BJ (cell line): Measurements from ENCODE around the gene OR51V1. TPM values are rescaled to one million over a fixed set of nuclear protein-coding genes. Genes with fewer than 3 reads are reported as not detected.

Experiments
- CTCF ChIA-PET: fragments of 350-600 bp; formaldehyde crosslinking; extraction: SDS; loops from one replicate; lab custom pipeline; 2021; ENCODE audit warnings: antibody characterized with exemption, inconsistent platforms; lab: Yijun Ruan, JAX
- POLR2A ChIA-PET: fragments of 300-600 bp; sonication (Branson Sonifier 250); formaldehyde crosslinking; extraction: SDS; loops from one replicate; lab custom pipeline; 2021; ENCODE audit warnings: antibody characterized with exemption; lab: Charles Lee
- DNase-seq: peaks from one replicate; pipeline ENCODE4 v3.0.0-alpha.2; 2011; ENCODE audit warnings: low read depth
- H3K27me3 ChIP-seq: 2 replicates; pipeline ENCODE4 v1.6.0; 2011; ENCODE audit warnings: low read length; ENCODE audit not compliant: control insufficient read depth, insufficient read depth
- H3K36me3 ChIP-seq: 2 replicates; pipeline ENCODE4 v1.5.1; 2011; ENCODE audit warnings: low read length; ENCODE audit not compliant: control insufficient read depth, insufficient read depth
- H3K4me3 ChIP-seq: 2 replicates; pipeline ENCODE4 v1.5.1; 2011; ENCODE audit warnings: low read depth, mild to moderate bottlenecking, control low read depth, low read length
- polyA plus RNA-seq: library from polyadenylated mRNA; depleted of rRNA; stranded (reverse); fragments of >200 nt; gene quantifications from 2 replicates; pipeline ENCODE4 v1.2.3, GENCODE V29; 2011; rRNA removed
- TF ChIP-seq, protein P1 (sequence below): IDR thresholded peaks from 2 replicates; pipeline ENCODE4 v1.5.1; 2011; ENCODE audit warnings: low read depth, mild to moderate bottlenecking, control low read depth, inconsistent platforms, low read length, moderate library complexity; ENCODE audit not compliant: insufficient read depth

OR51V1 gene
- polyA plus RNA-seq, 1 experiment, result not detected

DNA sequence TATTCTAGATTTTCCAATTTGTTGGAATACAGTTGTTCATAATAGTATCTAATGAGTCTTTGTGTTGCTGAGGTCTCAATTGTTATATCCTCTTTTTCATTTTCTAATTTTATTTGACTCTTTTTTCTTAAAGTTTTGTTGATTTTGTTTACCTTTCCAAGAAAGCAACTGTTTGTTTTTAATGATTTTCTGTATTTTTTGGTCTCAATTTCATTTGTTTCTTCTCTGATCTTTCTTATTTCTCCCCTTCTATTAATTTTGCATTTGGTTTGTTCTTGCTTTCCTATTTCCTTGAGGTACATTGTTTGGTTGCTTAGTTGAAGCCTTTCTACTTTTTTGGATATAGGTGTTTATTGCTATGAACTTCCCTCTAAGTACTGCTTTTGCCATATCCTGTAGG lies 40.7 kb downstream of the OR51V1 start:
- POLR2A ChIA-PET, result no interaction called here
- TF ChIP-seq, protein P1, sequence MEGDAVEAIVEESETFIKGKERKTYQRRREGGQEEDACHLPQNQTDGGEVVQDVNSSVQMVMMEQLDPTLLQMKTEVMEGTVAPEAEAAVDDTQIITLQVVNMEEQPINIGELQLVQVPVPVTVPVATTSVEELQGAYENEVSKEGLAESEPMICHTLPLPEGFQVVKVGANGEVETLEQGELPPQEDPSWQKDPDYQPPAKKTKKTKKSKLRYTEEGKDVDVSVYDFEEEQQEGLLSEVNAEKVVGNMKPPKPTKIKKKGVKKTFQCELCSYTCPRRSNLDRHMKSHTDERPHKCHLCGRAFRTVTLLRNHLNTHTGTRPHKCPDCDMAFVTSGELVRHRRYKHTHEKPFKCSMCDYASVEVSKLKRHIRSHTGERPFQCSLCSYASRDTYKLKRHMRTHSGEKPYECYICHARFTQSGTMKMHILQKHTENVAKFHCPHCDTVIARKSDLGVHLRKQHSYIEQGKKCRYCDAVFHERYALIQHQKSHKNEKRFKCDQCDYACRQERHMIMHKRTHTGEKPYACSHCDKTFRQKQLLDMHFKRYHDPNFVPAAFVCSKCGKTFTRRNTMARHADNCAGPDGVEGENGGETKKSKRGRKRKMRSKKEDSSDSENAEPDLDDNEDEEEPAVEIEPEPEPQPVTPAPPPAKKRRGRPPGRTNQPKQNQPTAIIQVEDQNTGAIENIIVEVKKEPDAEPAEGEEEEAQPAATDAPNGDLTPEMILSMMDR, result no peak
- DNase-seq, result no peak
- no peaks in the 10 kb centered on the region for H3K36me3 ChIP-seq
- H3K4me3 ChIP-seq, result no peak overlapping the region
- CTCF ChIA-PET, result no interaction called here
- no peaks in the 10 kb centered on the region for H3K27me3 ChIP-seq

DNA sequence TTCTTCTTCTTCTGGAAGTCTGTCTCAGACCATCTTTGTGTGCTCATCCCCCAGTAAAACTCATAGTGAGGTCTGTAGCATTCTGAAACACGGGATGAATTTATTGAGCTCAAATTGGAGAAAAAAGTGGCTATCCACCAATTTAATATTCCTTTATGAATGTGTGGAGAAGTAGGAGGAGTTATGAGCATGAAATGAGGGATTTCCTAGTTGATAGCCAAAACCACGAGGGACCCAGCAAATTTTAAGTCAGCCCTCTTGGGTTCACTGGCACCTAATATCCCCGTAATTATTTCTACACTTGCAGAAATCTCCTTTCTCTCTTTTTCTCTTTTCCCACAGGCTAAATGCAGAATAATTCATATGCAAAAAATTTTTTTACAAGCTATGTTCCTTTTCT lies 45.8 kb downstream of the OR51V1 start, which contains the start of gene OR52A1:
Gene OR52A1 (minus strand): TSS at position 101 of the 400 bp plus-strand sequence. CDS start 2,388 bp downstream, outside the sequence.
- ChIA-PET POLR2A (no interaction called here), CTCF (no interaction called here)
- Histone ChIP-seq H3K27me3 (no peaks in the 10 kb centered on the region), H3K36me3 (no peaks in the 10 kb centered on the region), H3K4me3 (no peak within 1 kb of the TSS)
- TF ChIP-seq, protein P1, result no peak
- DNase-seq, result no peak

DNA sequence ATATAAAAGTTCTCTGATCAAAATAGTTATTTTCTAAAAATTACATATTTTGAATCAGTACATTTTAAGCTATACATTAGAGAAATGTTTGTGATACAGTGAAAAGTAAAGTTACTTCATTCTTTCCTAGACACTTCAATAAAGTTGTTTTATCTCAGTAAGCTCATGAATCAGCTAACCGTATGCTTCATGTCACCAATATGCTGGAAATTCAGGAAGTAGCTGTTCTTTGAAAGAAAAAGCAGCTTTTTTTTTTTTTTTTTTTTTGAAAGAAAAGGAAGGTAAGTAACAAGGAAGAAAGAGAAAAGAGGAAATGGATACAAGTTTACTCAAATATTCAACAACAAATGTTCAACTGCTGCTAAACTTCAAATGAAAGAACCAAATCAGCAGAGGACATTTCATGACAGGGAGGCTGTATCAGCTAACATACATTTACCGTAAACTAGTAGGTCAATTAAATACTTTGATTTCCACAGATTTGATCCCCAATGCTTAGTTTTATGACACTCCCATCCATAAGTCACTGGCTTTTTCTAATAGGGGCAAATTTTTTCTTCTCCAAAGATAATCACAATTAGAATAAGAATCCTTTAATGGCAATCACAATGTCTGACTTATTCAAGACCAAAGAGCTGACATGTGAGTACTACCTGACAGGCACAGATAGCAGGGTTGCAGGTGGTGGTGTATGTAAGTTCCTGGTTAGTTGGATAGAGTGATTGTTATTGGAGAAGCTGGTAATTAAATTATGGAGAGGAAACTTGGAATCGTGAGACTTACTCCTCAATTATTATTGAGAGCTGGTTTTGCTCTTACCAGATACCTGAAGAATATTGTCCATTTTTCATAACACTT lies 46.7 kb downstream of the OR51V1 start:
- Histone ChIP-seq H3K36me3 (no peaks in the 10 kb centered on the region), H3K27me3 (no peaks in the 10 kb centered on the region), H3K4me3 (no peak overlapping the region)
- POLR2A ChIA-PET, result no interaction called here
- TF ChIP-seq, protein P1, result no peak
- no peak for DNase-seq
- CTCF ChIA-PET, result interaction anchor here (0.6 to 0.7 kb wide), 2 partner anchors 18 to 22 kb away, joined by 3 to 5 read pairs; no protein-coding TSS in a partner anchor

DNA sequence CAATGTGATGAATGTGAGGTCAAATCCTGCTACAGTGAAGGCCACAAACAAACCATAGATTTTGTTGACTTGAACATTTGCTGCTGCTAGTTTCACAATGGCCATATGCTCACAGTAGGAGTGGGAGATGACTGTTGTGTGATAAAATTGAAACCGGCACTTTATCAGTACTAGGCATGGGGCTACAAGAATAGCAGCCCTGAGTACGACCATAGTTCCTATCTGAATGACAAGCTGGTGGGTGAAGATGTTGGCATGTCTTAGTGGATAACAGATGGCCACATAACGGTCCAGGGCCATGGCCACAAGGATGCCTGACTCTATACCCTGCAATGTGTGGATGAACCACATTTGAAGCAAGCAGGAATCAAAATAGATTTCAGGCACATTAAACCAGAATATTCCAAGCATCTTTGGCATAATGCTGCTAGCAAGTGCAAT lies 48.7 kb downstream of the OR51V1 start:
- TF ChIP-seq, protein P1, result no peak
- CTCF ChIA-PET, result no interaction called here
- no peak overlapping the region for H3K4me3 ChIP-seq
- H3K27me3 ChIP-seq, result no peaks in the 10 kb centered on the region
- H3K36me3 ChIP-seq, result no peaks in the 10 kb centered on the region
- no peak for DNase-seq
- POLR2A ChIA-PET, result no interaction called here

Other genes starting within 250 kb of the OR51V1 start
- not detected in 2 replicates for gene OR51A2, start 245.0 kb downstream of the OR51V1 start, polyA plus RNA-seq
- not detected in 2 replicates for gene OR51L1, start 205.8 kb downstream of the OR51V1 start, polyA plus RNA-seq
- gene OR52J3, start 154.2 kb downstream of the OR51V1 start, polyA plus RNA-seq, result not detected in 2 replicates
- gene OR52E2, start 141.1 kb downstream of the OR51V1 start, polyA plus RNA-seq, result not detected in 2 replicates
- gene OR52E1, start 131.1 kb downstream of the OR51V1 start, polyA plus RNA-seq, result not detected in 2 replicates
- gene OR52A5, start 62.3 kb downstream of the OR51V1 start, polyA plus RNA-seq, result not detected in 2 replicates
- gene OR52A1, start 45.9 kb downstream of the OR51V1 start, polyA plus RNA-seq, result not detected in 2 replicates
- gene HBB, start 26.4 kb upstream of the OR51V1 start, polyA plus RNA-seq, result not detected in 2 replicates
- 0.56 and 1.0 TPM in 2 replicates for gene HBD, start 33.8 kb upstream of the OR51V1 start, polyA plus RNA-seq
- not detected in 2 replicates for gene HBG1, start 49.2 kb upstream of the OR51V1 start, polyA plus RNA-seq
- not detected in 2 replicates for gene HBG2, start 54.1 kb upstream of the OR51V1 start, polyA plus RNA-seq
- gene HBE1, start 69.3 kb upstream of the OR51V1 start, polyA plus RNA-seq, result not detected in 2 replicates
- not detected in 2 replicates for gene OR51B4, start 101.3 kb upstream of the OR51V1 start, polyA plus RNA-seq
- gene OR51B2, start 123.6 kb upstream of the OR51V1 start, polyA plus RNA-seq, result not detected in 2 replicates
- gene OR51B5, start 142.8 kb upstream of the OR51V1 start, polyA plus RNA-seq, result 0.05 TPM in 1 of 2 replicates, not detected in the other
- not detected in 2 replicates for gene OR51B6, start 150.8 kb upstream of the OR51V1 start, polyA plus RNA-seq
- gene OR51M1, start 183.1 kb upstream of the OR51V1 start, polyA plus RNA-seq, result not detected in 2 replicates
- gene OR51Q1, start 221.4 kb upstream of the OR51V1 start, polyA plus RNA-seq, result not detected in 2 replicates
- gene OR51I1, start 240.8 kb upstream of the OR51V1 start, polyA plus RNA-seq, result not detected in 2 replicates
- gene OR51I2, start 248.6 kb upstream of the OR51V1 start, polyA plus RNA-seq, result not detected in 2 replicates